HG03064 (cell line): ENCODE measurements around the gene ERC1.

Experiments used
- ATAC-seq: cut with Tn5 transposase; IDR thresholded peaks from one replicate; pipeline ENCODE4 v1.9.1; 2021; ENCODE audit warnings: low read depth; ENCODE audit not compliant: unreplicated experiment

The ERC1 gene

GRCh38 chr12:990661-991349, at the start of gene ERC1:
TSS of gene ERC1 (plus strand) at chr12:991223. CDS start at chr12:1027904, 36,681 bp downstream.
- peak; percentile 81 for ATAC-seq

- no peak for ATAC-seq
These were observed 48.0 kb upstream of the ERC1 start for GRCh38 chr12:943051-943450.

GRCh38 chr12:944211-944610, 46.8 kb upstream of the ERC1 start:
- ATAC-seq, result no peak

DNA sequence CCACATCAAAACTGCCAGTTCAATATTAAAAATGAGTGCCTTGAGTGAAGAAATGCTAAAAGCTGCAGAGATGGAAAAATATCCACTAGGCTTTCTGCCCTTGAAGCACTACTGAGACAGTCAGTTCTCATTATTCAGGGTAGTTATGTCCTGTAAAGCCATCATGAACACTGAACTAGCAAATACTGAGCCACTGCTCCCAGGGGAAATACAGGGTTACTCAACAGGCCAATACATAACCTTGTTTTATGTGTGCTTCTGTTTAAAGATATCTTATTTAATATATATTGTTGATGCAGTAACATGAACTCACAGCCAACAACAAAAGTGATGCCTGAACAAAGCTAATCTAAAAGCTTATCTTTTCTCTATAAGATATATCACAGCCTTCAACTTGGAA, 44.8 kb upstream of the ERC1 start:
- ATAC-seq, result no peak

GRCh38 chr12:946631-947030, 44.4 kb upstream of the ERC1 start:
- ATAC-seq, result no peak

GRCh38 chr12:948238-948637, 42.8 kb upstream of the ERC1 start:
- no peak for ATAC-seq

GRCh38 chr12:949453-950191, 41.4 kb upstream of the ERC1 start, which contains the start of gene RAD52:
TSS of gene RAD52 (minus strand) at chr12:949694. CDS start at chr12:933058, 16,636 bp downstream.
- peak; percentile 72 for ATAC-seq

GRCh38 chr12:951176-951575, 39.8 kb upstream of the ERC1 start:
- no peak for ATAC-seq

DNA sequence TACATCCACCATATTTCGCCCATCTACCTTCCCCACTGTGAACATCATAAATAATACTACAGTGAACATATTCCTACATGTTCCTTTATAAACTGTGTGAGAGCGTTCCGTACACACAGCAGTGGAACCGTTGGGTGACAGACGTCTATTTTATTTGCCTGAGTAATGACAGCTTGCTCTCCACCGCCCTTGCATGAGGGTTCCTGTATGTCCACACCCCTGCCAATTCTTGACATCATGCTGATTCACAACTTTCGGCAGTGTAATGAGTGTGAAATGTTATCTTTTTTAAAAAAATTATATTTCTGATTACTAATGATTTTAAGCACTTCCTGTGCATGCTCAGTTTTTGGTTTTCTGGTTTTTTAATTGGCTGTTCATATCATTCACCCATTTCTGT, 37.2 kb upstream of the ERC1 start:
- ATAC-seq, result no peak

DNA sequence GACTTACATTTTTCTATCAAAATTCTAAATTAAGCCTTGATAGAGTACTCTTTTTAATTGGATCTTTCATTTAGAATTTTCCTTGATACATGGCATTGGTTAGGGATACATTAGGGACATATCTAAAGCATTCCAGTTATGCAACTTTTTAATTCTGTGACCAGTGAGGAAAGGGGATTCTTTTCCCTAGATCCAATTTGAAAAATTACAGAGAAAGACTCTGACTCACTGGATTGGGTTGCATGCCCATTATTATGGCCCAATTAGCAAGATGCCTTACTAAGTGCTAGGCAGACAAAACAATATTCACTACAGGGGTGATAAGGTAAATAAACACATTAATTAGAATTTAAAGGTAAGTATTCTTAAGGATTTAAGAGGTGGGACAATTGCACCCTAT, 36.3 kb upstream of the ERC1 start:
- ATAC-seq, result no peak

GRCh38 chr12:955939-956338, 35.1 kb upstream of the ERC1 start:
- no peak for ATAC-seq

DNA sequence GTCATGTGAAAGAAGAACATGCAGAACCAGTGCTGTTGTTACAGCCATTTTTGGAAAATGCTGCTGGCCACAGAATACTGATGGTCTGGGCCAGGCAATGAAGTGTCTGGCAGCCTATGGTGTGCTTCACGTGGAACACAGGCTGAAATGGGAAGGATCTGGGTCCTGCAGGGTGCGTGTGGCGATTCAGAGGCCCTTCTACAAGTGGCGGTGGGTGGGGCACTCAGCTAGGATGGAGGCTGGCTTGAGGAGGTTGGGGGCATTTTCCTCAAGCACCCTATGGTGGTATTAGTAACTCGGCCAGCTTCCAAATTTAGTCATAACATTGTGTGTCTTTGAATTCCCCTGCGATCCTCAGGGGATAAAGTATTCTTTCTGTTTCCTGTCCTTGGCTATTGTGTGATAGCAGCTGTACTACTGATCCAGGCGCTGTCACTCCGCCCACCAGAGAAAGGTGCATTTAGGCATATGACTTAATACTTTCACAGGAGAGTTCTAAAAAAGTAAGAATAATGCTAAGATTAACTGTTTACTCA, 32.4 kb upstream of the ERC1 start:
- peak; percentile 66 for ATAC-seq

- ATAC-seq, result no peak
These were observed 24.3 kb upstream of the ERC1 start for GRCh38 chr12:966724-967123.

DNA sequence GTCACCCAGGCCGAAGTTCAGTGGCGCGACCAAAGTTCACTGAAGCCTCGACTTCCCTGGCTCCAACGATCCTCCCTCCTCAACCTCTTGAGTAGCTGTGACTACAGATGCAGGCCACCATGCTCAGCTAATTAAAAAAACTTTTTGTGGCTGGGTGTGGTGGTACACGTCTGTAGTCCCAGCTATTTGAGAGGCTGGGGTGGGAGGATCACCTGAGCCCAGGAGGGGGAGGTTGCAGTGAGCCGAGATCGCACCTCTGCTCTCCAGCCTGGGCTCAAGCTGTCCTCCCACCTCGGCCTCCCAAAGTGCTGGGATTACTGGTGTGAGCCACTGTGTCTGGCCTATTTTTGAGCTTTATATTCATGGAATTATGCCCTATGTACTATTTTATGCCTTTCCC, 23.4 kb upstream of the ERC1 start:
- ATAC-seq, result no peak

DNA sequence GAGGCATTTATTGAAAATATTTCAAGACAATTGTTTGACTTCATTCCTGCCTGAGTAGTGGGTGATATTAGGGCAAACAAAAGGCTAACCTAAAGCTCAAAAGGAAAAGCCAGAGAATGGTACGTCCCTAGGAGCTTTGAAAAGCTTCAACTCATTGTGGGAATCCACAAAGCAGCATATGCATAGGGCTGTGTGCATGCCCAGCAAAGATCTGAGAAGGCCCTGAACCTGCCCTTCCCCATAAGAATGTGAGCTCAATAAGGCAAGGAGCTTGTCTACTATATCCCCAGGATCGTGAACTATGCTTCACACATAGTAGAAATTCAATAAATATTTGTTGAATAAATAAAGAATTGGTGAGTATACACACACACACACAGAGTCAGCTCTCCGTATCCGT, 22.5 kb upstream of the ERC1 start:
- no peak for ATAC-seq

- ATAC-seq, result no peak
These were observed 21.2 kb upstream of the ERC1 start for GRCh38 chr12:969821-970220.

GRCh38 chr12:971991-972390, 19.0 kb upstream of the ERC1 start:
- no peak for ATAC-seq

DNA sequence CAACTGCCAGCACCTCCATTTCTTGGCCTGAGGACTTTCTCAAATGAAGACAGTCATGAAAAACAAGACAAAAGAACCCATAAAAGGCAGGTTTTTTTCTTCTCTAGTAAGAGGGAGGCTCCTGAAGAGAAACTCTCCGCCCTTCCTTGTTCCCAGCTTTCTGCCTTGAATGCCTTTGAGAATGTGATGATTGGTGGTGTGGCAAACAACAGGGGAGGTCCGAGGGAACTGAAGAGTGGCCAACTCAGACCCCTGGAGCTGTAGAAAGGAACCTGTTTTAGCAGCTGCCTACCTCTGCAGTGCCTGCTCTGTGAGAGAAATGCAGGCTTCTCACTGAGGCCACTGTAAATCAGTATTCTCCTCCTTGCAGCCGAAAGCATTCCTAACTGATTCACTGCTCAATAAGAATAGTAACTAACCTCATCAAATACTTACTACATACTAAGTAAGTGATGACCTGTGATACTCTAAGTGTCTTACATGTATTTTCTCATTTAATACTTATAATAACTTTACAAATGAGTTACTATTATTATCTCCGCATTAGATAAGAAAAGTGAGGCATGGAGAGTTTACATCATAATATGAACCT, 16.7 kb upstream of the ERC1 start:
- ATAC-seq, result no peak

- no peak for ATAC-seq
These were observed 14.4 kb upstream of the ERC1 start for GRCh38 chr12:976644-977043.

DNA sequence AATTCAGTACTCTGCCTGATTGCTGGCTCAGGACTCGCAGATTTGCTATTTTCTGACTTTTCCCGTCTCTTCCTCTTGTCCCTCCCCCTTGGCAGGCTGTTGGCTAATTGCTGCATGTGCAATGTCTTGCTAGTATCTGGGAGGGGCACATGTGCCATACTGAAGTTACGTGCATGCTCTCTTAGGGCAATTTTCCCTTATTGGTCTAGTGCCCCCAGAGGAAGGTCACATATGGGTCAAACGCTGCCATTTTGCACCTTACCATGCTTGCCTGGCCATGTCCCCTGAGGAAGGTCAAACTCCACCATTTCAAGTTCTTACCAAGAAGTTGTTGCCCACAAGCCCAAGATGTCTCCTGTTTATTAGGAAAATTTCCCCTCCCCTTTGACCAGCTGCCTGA, 13.9 kb upstream of the ERC1 start:
- ATAC-seq, result no peak

GRCh38 chr12:979349-979748, 11.7 kb upstream of the ERC1 start:
- ATAC-seq, result no peak
